OCI-LY3 (cell line): ENCODE data around the gene WIPF3.

Source experiments
- H2AFZ ChIP-seq: fragments of 200-600, 300-600 bp; shearing (Covaris generic); 2 replicates; pipeline ENCODE4 v1.6.0; 2014; ENCODE audit warnings: antibody characterized with exemption, low read depth, low read length
- H3K27ac ChIP-seq: fragments of 200-600, 300-600 bp; sonication (generic); 2 replicates; pipeline ENCODE4 v1.5.1; 2014; ENCODE audit warnings: mild to moderate bottlenecking, low read length, moderate library complexity, mixed read lengths
- H3K27me3 ChIP-seq: fragments of 200-600, 300-600 bp; sonication (generic); 2 replicates; pipeline ENCODE4 v1.6.1; 2014; ENCODE audit warnings: low read depth, low read length, mixed read lengths
- H3K36me3 ChIP-seq: fragments of 200-600, 300-600 bp; sonication (generic); replicated peaks from 2 replicates; pipeline ENCODE3; 2014; ENCODE audit warnings: low read depth, low read length, mixed read lengths
- H3K4me1 ChIP-seq: fragments of 300-600, 200-600 bp; sonication (generic); 2 replicates; pipeline ENCODE4 v1.6.1; 2014; ENCODE audit warnings: low read length, mixed read lengths
- H3K4me2 ChIP-seq: fragments of 200-600, 300-600 bp; sonication (generic); 2 replicates; pipeline ENCODE4 v1.6.1; 2014; ENCODE audit warnings: low read length, mixed read lengths
- H3K4me3 ChIP-seq: fragments of 300-600, 200-600 bp; sonication (generic); 2 replicates; pipeline ENCODE4 v1.5.1; 2014; ENCODE audit warnings: antibody characterized with exemption, mild to moderate bottlenecking, low read length, moderate library complexity
- H3K79me2 ChIP-seq: fragments of 300-600, 200-600 bp; shearing (Covaris generic); 2 replicates; pipeline ENCODE4 v1.6.1; 2014; ENCODE audit warnings: mild to moderate bottlenecking, low read length, mixed read lengths
- H3K9ac ChIP-seq: fragments of 300-600, 200-600 bp; shearing (Covaris generic); 2 replicates; pipeline ENCODE4 v1.6.0; 2014; ENCODE audit warnings: mild to moderate bottlenecking, low read length, moderate library complexity
- H3K9me3 ChIP-seq: fragments of 200-600, 300-600 bp; shearing (Covaris generic); 2 replicates; pipeline ENCODE4 v1.6.1; 2014; ENCODE audit warnings: low read length, mixed read lengths; ENCODE audit not compliant: insufficient read depth
- H4K20me1 ChIP-seq: fragments of 200-600, 300-600 bp; sonication (generic); 2 replicates; pipeline ENCODE4 v1.6.1; 2016; ENCODE audit warnings: low read length, mixed read lengths; ENCODE audit not compliant: insufficient read depth
- CTCF ChIP-seq: fragments of 200-600, 300-600 bp; sonication (generic); IDR thresholded peaks from 2 replicates; pipeline ENCODE4 v1.5.1; 2014; ENCODE audit warnings: antibody characterized with exemption, low read length, low read depth
- EZH2phosphoT487 ChIP-seq: fragments of 200-600 bp; shearing (Covaris generic); IDR thresholded peaks from 2 replicates; pipeline ENCODE4 v1.6.1; 2018; ENCODE audit warnings: antibody characterized with exemption, mixed run types, low read depth

The WIPF3 gene

GRCh38 chr7:29858191-29858951 lies 52.1 kb downstream of the WIPF3 start:
- no peak for TF ChIP-seq CTCF
- no peak for TF ChIP-seq EZH2phosphoT487
- no peaks in the 10 kb centered on the region for H3K9me3 ChIP-seq
- H3K27me3 ChIP-seq: 0 out of 2 replicates have a peak, but pooled peaks cover 12% of the 10 kb centered on the region
- no peak overlapping the region for H3K9ac ChIP-seq
- no peak overlapping the region for H3K4me2 ChIP-seq
- no peak overlapping the region for H3K4me3 ChIP-seq
- no peaks in the 10 kb centered on the region for H3K36me3 ChIP-seq
- no peak overlapping the region for H3K27ac ChIP-seq
- no peak overlapping the region for H2AFZ ChIP-seq
- H4K20me1 ChIP-seq: no peaks in the 10 kb centered on the region
- H3K79me2 ChIP-seq: no peaks in the 10 kb centered on the region
- H3K4me1 ChIP-seq: no peaks in the 10 kb centered on the region

GRCh38 chr7:29859104-29859503 lies 52.8 kb downstream of the WIPF3 start:
- no peak overlapping the region for H3K4me2 ChIP-seq

GRCh38 chr7:29859524-29860185 lies 53.3 kb downstream of the WIPF3 start:
- Histone ChIP-seq H3K27me3 (0 out of 2 replicates have a peak, but pooled peaks cover 11% of the 10 kb centered on the region), H3K4me3 (no peak overlapping the region), H3K27ac (no peak overlapping the region), H3K79me2 (no peaks in the 10 kb centered on the region), H3K36me3 (no peaks in the 10 kb centered on the region), H3K4me2 (no peak overlapping the region), H3K9me3 (no peaks in the 10 kb centered on the region), H4K20me1 (no peaks in the 10 kb centered on the region), H3K4me1 (no peaks in the 10 kb centered on the region), H2AFZ (no peak overlapping the region), H3K9ac (no peak overlapping the region)
- TF ChIP-seq CTCF (no peak), EZH2phosphoT487 (no peak)

More at GRCh38 chr7:29859104-29859503, 52.8 kb downstream of the WIPF3 start:
- H2AFZ ChIP-seq: no peak overlapping the region
- no peaks in the 10 kb centered on the region for H3K79me2 ChIP-seq
- no peaks in the 10 kb centered on the region for H3K36me3 ChIP-seq
- H3K27ac ChIP-seq: no peak overlapping the region
- no peaks in the 10 kb centered on the region for H3K4me1 ChIP-seq
- no peaks in the 10 kb centered on the region for H3K9me3 ChIP-seq
- no peak overlapping the region for H3K9ac ChIP-seq
- no peak overlapping the region for H3K4me3 ChIP-seq
- 0 out of 2 replicates have a peak, but pooled peaks cover 12% of the 10 kb centered on the region for H3K27me3 ChIP-seq
- TF ChIP-seq EZH2phosphoT487 (no peak), CTCF (no peak)
- H4K20me1 ChIP-seq: no peaks in the 10 kb centered on the region

- Histone ChIP-seq H3K36me3 (no peaks in the 10 kb centered on the region), H3K79me2 (no peaks in the 10 kb centered on the region), H3K4me2 (no peak overlapping the region), H3K9me3 (no peaks in the 10 kb centered on the region), H3K4me3 (no peak overlapping the region), H2AFZ (no peak overlapping the region), H3K9ac (no peak overlapping the region), H3K27ac (no peak overlapping the region), H3K27me3 (0 out of 2 replicates have a peak, but pooled peaks cover 5% of the 10 kb centered on the region), H4K20me1 (no peaks in the 10 kb centered on the region), H3K4me1 (no peaks in the 10 kb centered on the region)
- TF ChIP-seq EZH2phosphoT487 (no peak), CTCF (no peak)
These were observed 53.9 kb downstream of the WIPF3 start for GRCh38 chr7:29860186-29860585.
